HUES6 (cell line): ENCODE measurements around the gene PEBP1.
"Not testable (repeated sequence)": the region's sequence is repeated elsewhere in the genome, so short reads cannot be mapped to it uniquely, and the experiment has no call there.

ENCODE experiments used
- H3K27ac ChIP-seq: 2 replicates; pipeline ENCODE4 v1.7.0; 2013; ENCODE audit warnings: low read depth, mild to moderate bottlenecking, low read length, inconsistent platforms
- H3K27me3 ChIP-seq: 2 replicates; pipeline ENCODE4 v1.6.1; 2013; ENCODE audit warnings: low read length; ENCODE audit not compliant: control insufficient read depth, insufficient read depth
- H3K36me3 ChIP-seq: 2 replicates; pipeline ENCODE4 v1.6.1; 2013; ENCODE audit warnings: low read length; ENCODE audit not compliant: control insufficient read depth, insufficient read depth
- H3K4me1 ChIP-seq: 2 replicates; pipeline ENCODE4 v1.6.1; 2013; ENCODE audit warnings: low read length; ENCODE audit not compliant: control insufficient read depth, insufficient read depth
- H3K4me3 ChIP-seq: 2 replicates; pipeline ENCODE4 v1.5.1; 2013; ENCODE audit warnings: low read depth, low read length
- H3K9ac ChIP-seq: one replicate; pipeline ENCODE4 v1.6.1; 2013; ENCODE audit warnings: mild to moderate bottlenecking, low read length
- H3K9me3 ChIP-seq: 2 replicates; pipeline ENCODE4 v1.6.1; 2013; ENCODE audit warnings: low read depth, low read length; ENCODE audit not compliant: control insufficient read depth, insufficient read depth

Gene PEBP1

DNA sequence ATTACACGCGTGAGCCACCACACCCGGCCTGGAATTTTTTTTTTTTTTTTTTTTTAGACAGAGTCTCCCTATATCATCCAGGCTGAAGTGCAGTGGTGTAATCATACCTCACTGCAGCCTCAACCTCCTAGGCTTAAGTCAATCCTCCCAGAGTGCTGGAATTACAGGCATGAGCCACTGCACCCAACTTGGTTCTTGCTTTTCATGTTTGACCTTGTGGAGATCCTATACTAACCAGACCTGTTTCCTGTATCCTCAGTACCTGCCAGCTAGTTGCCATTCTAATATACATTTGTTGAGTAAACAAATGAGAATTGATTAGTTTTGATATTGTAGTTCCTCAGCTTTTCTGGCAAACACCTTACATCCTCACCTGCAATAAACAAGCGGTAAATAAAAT is 28.9 kb upstream of the PEBP1 start:
- peaks cover 10% of the 10 kb centered on the region; the same call in 1 of the 2 replicates for H3K4me1 ChIP-seq
- H3K36me3 ChIP-seq: no peaks in the 10 kb centered on the region; the same call in 1 of the 2 replicates
- H3K4me3 ChIP-seq: no peak overlapping the region
- no peak overlapping the region; the same call in 1 of the 2 replicates for H3K27ac ChIP-seq
- no peaks in the 10 kb centered on the region for H3K27me3 ChIP-seq
- H3K9me3 ChIP-seq: no peaks in the 10 kb centered on the region
- peak overlapping the region; percentile 66 for H3K9ac ChIP-seq

DNA sequence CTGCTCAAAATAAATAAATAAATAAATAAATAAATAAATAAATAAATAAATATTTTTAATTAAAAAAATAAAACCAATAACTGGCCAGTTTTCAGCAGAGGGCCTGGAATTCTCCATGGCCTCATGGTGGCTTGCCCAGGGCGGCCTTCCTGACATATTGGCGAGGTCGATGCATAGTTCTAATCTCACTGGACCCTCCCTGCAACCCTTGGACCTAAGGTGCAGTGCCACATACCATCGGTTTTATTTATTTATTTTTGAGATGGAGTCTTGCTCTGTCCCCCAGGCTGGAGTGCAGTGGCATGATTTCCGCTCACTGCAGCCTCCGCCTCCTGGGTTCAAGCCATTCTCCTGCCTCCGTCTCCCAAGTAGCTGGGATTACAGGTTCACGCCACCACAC is 28.2 kb upstream of the PEBP1 start:
- peaks cover 5% of the 10 kb centered on the region; the same call in 1 of the 2 replicates for H3K4me1 ChIP-seq
- H3K4me3 ChIP-seq: no peak overlapping the region
- H3K9me3 ChIP-seq: no peaks in the 10 kb centered on the region
- H3K27ac ChIP-seq: no peak overlapping the region
- H3K36me3 ChIP-seq: no peaks in the 10 kb centered on the region
- no peak overlapping the region for H3K9ac ChIP-seq
- no peaks in the 10 kb centered on the region for H3K27me3 ChIP-seq

DNA sequence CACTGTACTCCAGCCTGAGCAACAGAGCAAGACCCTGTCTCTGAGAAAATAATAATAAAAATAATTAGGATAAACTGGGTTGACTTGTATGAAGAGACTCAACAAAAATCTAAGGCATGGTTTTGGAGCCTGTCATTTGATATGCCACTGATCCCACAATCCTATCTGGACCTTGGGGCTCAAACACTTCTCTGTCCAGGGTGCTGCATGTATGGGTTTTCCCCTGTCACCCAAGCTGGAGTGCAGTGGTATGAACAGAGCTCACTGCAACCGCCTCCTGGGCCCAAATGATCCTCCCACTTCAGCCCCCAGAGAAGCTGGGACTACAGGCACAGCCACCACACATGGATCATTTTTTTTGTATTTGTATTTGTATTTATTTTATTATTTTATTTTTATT is 26.8 kb upstream of the PEBP1 start:
- Histone ChIP-seq H3K9me3 (no peaks in the 10 kb centered on the region), H3K9ac (no peak overlapping the region), H3K4me3 (no peak overlapping the region), H3K36me3 (no peaks in the 10 kb centered on the region), H3K4me1 (peaks cover 5% of the 10 kb centered on the region; the same call in 1 of the 2 replicates), H3K27me3 (no peaks in the 10 kb centered on the region), H3K27ac (no peak overlapping the region)

GRCh38 chr12:118119449-118119879 is 16.5 kb upstream of the PEBP1 start:
- no peaks in the 10 kb centered on the region for H3K27me3 ChIP-seq
- H3K9ac ChIP-seq: peak overlapping the region; percentile 78
- H3K4me3 ChIP-seq: peak overlapping the region; percentile 43
- H3K27ac ChIP-seq: peak overlapping the region; percentile 98
- peaks cover 9% of the 10 kb centered on the region for H3K9me3 ChIP-seq
- peaks cover 27% of the 10 kb centered on the region for H3K4me1 ChIP-seq
- no peaks in the 10 kb centered on the region for H3K36me3 ChIP-seq

GRCh38 chr12:118120579-118121363 is 15.2 kb upstream of the PEBP1 start:
- H3K27ac ChIP-seq: peak overlapping the region; percentile 98
- H3K4me1 ChIP-seq: peaks cover 26% of the 10 kb centered on the region
- no peaks in the 10 kb centered on the region for H3K9me3 ChIP-seq
- peak overlapping the region; percentile 92 for H3K9ac ChIP-seq
- no peaks in the 10 kb centered on the region for H3K27me3 ChIP-seq
- H3K36me3 ChIP-seq: no peaks in the 10 kb centered on the region
- H3K4me3 ChIP-seq: peak overlapping the region; percentile 49

DNA sequence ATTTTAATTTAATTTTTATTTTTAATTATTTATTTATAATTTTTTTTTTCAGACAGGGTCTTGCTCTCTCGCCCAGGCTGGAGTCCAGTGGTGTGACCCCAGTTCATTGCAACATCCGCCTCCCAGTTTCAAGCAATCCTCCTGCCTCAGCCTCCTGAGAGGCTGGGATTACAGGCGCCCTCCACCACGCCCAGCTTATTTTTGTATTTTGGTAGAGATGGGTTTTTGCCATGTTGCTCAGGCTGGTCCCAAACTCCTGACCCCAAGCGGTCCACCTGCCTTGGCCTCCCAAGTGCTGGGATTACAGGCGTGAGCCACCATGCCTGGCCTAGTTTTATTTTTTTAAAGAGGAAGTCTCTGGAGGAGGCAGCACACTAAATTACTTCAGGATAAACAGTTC is 13.7 kb upstream of the PEBP1 start:
- H3K36me3 ChIP-seq: no peaks in the 10 kb centered on the region
- no peaks in the 10 kb centered on the region for H3K27me3 ChIP-seq
- H3K4me1 ChIP-seq: peaks cover 20% of the 10 kb centered on the region
- H3K9ac ChIP-seq: no peak overlapping the region
- no peak overlapping the region for H3K4me3 ChIP-seq
- H3K27ac ChIP-seq: peak overlapping the region; percentile 63; the same call in 1 of the 2 replicates
- H3K9me3 ChIP-seq: no peaks in the 10 kb centered on the region

DNA sequence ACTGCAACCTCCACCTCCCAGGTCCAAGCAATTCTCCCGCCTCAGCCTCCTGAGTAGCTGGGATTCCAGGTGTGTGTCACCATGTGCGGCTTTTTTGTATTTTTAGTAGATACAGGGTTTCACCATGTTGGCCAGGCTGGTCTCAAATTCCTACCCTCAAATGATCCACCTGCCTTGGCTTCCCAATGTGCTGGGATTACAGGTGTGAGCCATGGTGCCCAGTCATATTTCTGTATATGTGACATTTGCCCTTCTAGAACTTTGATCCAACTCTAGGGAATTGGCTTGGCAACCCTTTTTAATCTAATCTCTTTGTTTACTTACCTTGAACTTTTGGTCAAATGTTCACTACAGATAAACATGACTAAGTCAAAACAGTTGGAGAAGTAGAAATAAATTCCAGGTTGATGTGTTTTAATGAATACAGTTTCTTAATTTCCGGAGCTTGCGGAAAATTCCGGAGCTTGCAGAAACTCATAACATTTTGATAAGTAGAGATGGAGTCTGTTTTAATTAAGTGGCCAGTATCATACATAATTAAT is 11.5 kb upstream of the PEBP1 start:
- H3K27me3 ChIP-seq: no peaks in the 10 kb centered on the region
- H3K36me3 ChIP-seq: no peaks in the 10 kb centered on the region
- H3K9ac ChIP-seq: no peak overlapping the region
- H3K27ac ChIP-seq: no peak overlapping the region
- peaks cover 20% of the 10 kb centered on the region for H3K4me1 ChIP-seq
- H3K4me3 ChIP-seq: no peak overlapping the region
- no peaks in the 10 kb centered on the region for H3K9me3 ChIP-seq

GRCh38 chr12:118125743-118126118 is 10.2 kb upstream of the PEBP1 start:
- Histone ChIP-seq H3K9ac (no peak overlapping the region), H3K27me3 (no peaks in the 10 kb centered on the region), H3K36me3 (no peaks in the 10 kb centered on the region), H3K27ac (no peak overlapping the region), H3K4me3 (no peak overlapping the region), H3K9me3 (no peaks in the 10 kb centered on the region), H3K4me1 (peaks cover 9% of the 10 kb centered on the region)

GRCh38 chr12:118126119-118126757 is 9.7 kb upstream of the PEBP1 start:
- no peak overlapping the region for H3K4me3 ChIP-seq
- no peaks in the 10 kb centered on the region for H3K9me3 ChIP-seq
- H3K27me3 ChIP-seq: no peaks in the 10 kb centered on the region
- no peaks in the 10 kb centered on the region for H3K36me3 ChIP-seq
- H3K4me1 ChIP-seq: peaks cover 5% of the 10 kb centered on the region
- H3K9ac ChIP-seq: peak overlapping the region; percentile 16
- H3K27ac ChIP-seq: no peak overlapping the region

DNA sequence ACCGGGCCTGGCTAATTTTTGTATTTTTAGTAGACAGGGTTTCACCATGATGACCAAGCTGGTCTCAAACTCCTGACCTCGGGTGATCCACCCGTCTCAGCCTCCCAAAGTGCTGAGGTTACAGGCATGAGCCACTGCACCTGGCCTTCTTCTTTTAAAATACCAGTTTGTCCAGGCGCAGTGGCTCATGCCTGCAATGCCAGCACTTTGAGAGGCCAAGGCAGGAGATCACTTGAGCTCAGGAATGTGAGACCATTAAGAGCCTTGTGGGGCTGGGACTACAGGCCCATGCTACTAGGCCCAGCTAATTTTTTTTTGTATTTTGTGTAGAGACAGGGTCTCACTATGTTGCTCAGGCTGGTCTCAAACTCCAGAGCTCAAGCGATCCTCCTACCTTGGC is 8.1 kb upstream of the PEBP1 start:
- H3K4me1 ChIP-seq: no peaks in the 10 kb centered on the region
- no peaks in the 10 kb centered on the region for H3K36me3 ChIP-seq
- H3K9me3 ChIP-seq: no peaks in the 10 kb centered on the region
- H3K9ac ChIP-seq: no peak overlapping the region
- no peak overlapping the region for H3K27ac ChIP-seq
- no peak overlapping the region for H3K4me3 ChIP-seq
- H3K27me3 ChIP-seq: no peaks in the 10 kb centered on the region

DNA sequence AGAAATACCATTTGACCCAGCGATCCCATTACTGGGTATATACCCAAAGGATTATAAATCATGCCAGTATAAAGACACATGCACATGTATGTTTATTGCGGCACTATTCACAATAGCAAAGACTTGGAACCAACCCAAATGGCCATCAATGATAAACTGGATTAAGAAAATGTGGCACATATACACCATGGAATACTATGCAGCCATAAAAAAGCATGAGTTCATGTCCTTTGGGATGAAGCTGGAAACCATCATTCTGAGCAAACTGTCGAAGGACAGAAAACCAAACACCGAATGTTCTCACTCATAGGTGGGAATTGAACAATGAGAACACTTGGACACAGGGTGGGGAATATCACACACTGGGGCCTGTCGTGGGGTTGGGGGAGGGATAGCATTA is 6.5 kb upstream of the PEBP1 start:
- H3K4me1 ChIP-seq, H3K27ac ChIP-seq, H3K36me3 ChIP-seq, H3K9ac ChIP-seq, H3K4me3 ChIP-seq, H3K27me3 ChIP-seq, H3K9me3 ChIP-seq: not testable (repeated sequence)
